Colonic mucosa (tissue), 4 donors: ENCODE results near the gene ROR1. TPM values are rescaled to one million over a fixed set of nuclear protein-coding genes. Genes with fewer than 3 reads are reported as not detected.

ENCODE experiments used
- DNase-seq: peaks from one replicate; pipeline ENCODE4 v3.0.0-alpha.2; 2020
- H3K27ac ChIP-seq: fragments of 200-600 bp; one replicate; pipeline ENCODE4 v1.8.0; 2021
- H3K27me3 ChIP-seq: fragments of 200-600 bp; one replicate; pipeline ENCODE4 v1.8.0; 2021
- H3K36me3 ChIP-seq: fragments of 200-600 bp; one replicate; pipeline ENCODE4 v1.8.0; 2021
- H3K4me1 ChIP-seq: fragments of 200-600 bp; one replicate; pipeline ENCODE4 v1.8.0; 2021; ENCODE audit warnings: mild to moderate bottlenecking
- H3K4me3 ChIP-seq: fragments of 200-600 bp; one replicate; pipeline ENCODE4 v1.8.0; 2021
- H3K9ac ChIP-seq, 2 donors: one replicate each; pipeline ENCODE4 v1.7.0; 2013; ENCODE audit warnings: control low read depth in 2 of 2, low read depth in 2 of 2, low read length in 2 of 2
- H3K9me3 ChIP-seq: fragments of 200-600 bp; one replicate; pipeline ENCODE4 v1.8.0; 2021
- CTCF ChIP-seq: fragments of 200-600 bp; IDR thresholded peaks from one replicate; pipeline ENCODE4 v1.8.0; 2022; ENCODE audit warnings: antibody characterized with exemption, mild to moderate bottlenecking
- intact Hi-C: fragments of 100-400 bp; cut with DNase I; formaldehyde crosslinking; loops from one replicate; pipeline ENCODE4 v1.14.1; 2022
- total RNA-seq, 2 donors: library from RNA; stranded (reverse); fragmentation: NEBNext Ultra II Directional in 1 of 2; extraction: Animal tissue kit (Norgen Biotek cat#: 25700) in 1 of 2; gene quantifications; one replicate each; pipeline ENCODE4 v1.2.1, GENCODE V29; 2021
- donor health status: healthy.
- donor health status: DM: no; HTN: no; CAD: no.
- donor health status: DM: no; HTN: no; CAD: no.

The ROR1 gene
- total RNA-seq, 2 donors from 2014 or later, result 5.1 to 6.8 TPM

- Histone ChIP-seq H3K9ac (no peak overlapping the region), H3K4me1 (no peaks in the 10 kb centered on the region), H3K27ac (no peak overlapping the region), H3K4me3 (no peak overlapping the region), H3K9me3 (no peaks in the 10 kb centered on the region), H3K27me3 (no peaks in the 10 kb centered on the region), H3K36me3 (no peaks in the 10 kb centered on the region)
- intact Hi-C loops, result no loop called here
- TF ChIP-seq CTCF, result no peak
- no peak for DNase-seq
Measured at GRCh38 chr1:64196074-64196870, 422.5 kb downstream of the ROR1 start.

GRCh38 chr1:64197076-64197475 lies 423.3 kb downstream of the ROR1 start:
- no peak for TF ChIP-seq CTCF
- DNase-seq, result no peak
- H3K27me3 ChIP-seq, result no peaks in the 10 kb centered on the region
- no peaks in the 10 kb centered on the region for H3K9me3 ChIP-seq
- intact Hi-C loops, result no loop called here
- no peak overlapping the region for H3K9ac ChIP-seq
- no peak overlapping the region for H3K27ac ChIP-seq
- H3K4me3 ChIP-seq, result no peak overlapping the region
- H3K36me3 ChIP-seq, result no peaks in the 10 kb centered on the region
- no peaks in the 10 kb centered on the region for H3K4me1 ChIP-seq

- no peak for DNase-seq
- intact Hi-C loops, result no loop called here
- H3K27ac ChIP-seq, result no peak overlapping the region
- no peaks in the 10 kb centered on the region for H3K27me3 ChIP-seq
- H3K4me3 ChIP-seq, result no peak overlapping the region
- no peak for TF ChIP-seq CTCF
- H3K4me1 ChIP-seq, result no peaks in the 10 kb centered on the region
- H3K9ac ChIP-seq, result no peak overlapping the region
- no peaks in the 10 kb centered on the region for H3K9me3 ChIP-seq
- no peaks in the 10 kb centered on the region for H3K36me3 ChIP-seq
Measured at GRCh38 chr1:64199154-64199553, 425.3 kb downstream of the ROR1 start.

- no peaks in the 10 kb centered on the region for H3K36me3 ChIP-seq
- no peak overlapping the region for H3K4me3 ChIP-seq
- no peaks in the 10 kb centered on the region for H3K4me1 ChIP-seq
- no peak overlapping the region for H3K27ac ChIP-seq
- no peak for DNase-seq
- no peak overlapping the region for H3K9ac ChIP-seq
- H3K27me3 ChIP-seq, result no peaks in the 10 kb centered on the region
- TF ChIP-seq CTCF, result no peak
- intact Hi-C loops, result no loop called here
- no peaks in the 10 kb centered on the region for H3K9me3 ChIP-seq
Measured at GRCh38 chr1:64200064-64200463, 426.2 kb downstream of the ROR1 start.

GRCh38 chr1:64203420-64203819 lies 429.6 kb downstream of the ROR1 start, which contains the start of gene UBE2U:
Gene UBE2U (plus strand): TSS chr1:64203623. CDS start chr1:64204051, 428 bp downstream.
- no peak for DNase-seq
- no peaks in the 10 kb centered on the region for H3K9me3 ChIP-seq
- H3K4me1 ChIP-seq, result no peaks in the 10 kb centered on the region
- H3K9ac ChIP-seq, result no peak within 1 kb of the TSS
- H3K27me3 ChIP-seq, result no peaks in the 10 kb centered on the region
- no peak within 1 kb of the TSS for H3K27ac ChIP-seq
- H3K4me3 ChIP-seq, result no peak within 1 kb of the TSS
- TF ChIP-seq CTCF, result no peak
- no peaks in the 10 kb centered on the region for H3K36me3 ChIP-seq
- intact Hi-C loops, result no loop called here
